Prostate gland (tissue), 2 donors: ENCODE data around the gene FIBCD1.

Source experiments
- CTCF ChIP-seq, 4 experiments: fragments of 200-600 bp in 2 of 4; fragments of 450-650 bp in 2 of 4; sonication (generic) in 2 of 4; IDR thresholded peaks; 1 replicate in 3 of 4; 2 replicates in 1 of 4; pipeline ENCODE4 v1.5.1; 2016 to 2019; ENCODE audit warnings: antibody characterized with exemption in 4 of 4, mild to moderate bottlenecking in 2 of 4, moderate library complexity in 2 of 4
- POLR2A ChIP-seq: fragments of 450-650 bp; IDR thresholded peaks from one replicate; pipeline ENCODE4 v1.6.1; 2016; ENCODE audit warnings: antibody characterized with exemption, mild to moderate bottlenecking

GRCh38 chr9:130871395-130872062 is 67.5 kb downstream of the FIBCD1 start:
- no peak for TF ChIP-seq CTCF (IDR thresholded peaks at IDR 0.05)
- TF ChIP-seq POLR2A, result no peak
